GM12874 (cell line): ENCODE data around the gene ITGBL1.

Source experiments
- CTCF ChIP-seq: IDR thresholded peaks from 2 replicates; pipeline ENCODE4 v1.5.1; 2011; ENCODE audit warnings: low read depth, mild to moderate bottlenecking, control low read depth, low read length, moderate library complexity; ENCODE audit not compliant: insufficient read depth

The ITGBL1 gene

GRCh38 chr13:101584331-101584730 lies 131.9 kb downstream of the ITGBL1 start:
- TF ChIP-seq CTCF: no peak

- TF ChIP-seq CTCF: no peak
Observed at GRCh38 chr13:101590479-101590878, 138.0 kb downstream of the ITGBL1 start.

GRCh38 chr13:101594936-101595335 lies 142.5 kb downstream of the ITGBL1 start:
- TF ChIP-seq CTCF: no peak

- no peak for TF ChIP-seq CTCF
Observed at GRCh38 chr13:101596803-101597202, 144.3 kb downstream of the ITGBL1 start.

- TF ChIP-seq CTCF: no peak
Observed at GRCh38 chr13:101611491-101612475, 159.3 kb downstream of the ITGBL1 start.

GRCh38 chr13:101612735-101613134 lies 160.3 kb downstream of the ITGBL1 start:
- TF ChIP-seq CTCF: no peak

- TF ChIP-seq CTCF: no peak
Observed at GRCh38 chr13:101614491-101614890, 162.0 kb downstream of the ITGBL1 start.
